ENCODE results near the gene PIP5K1C.
"Not testable (repeated sequence)": the region's sequence is repeated elsewhere in the genome, so short reads cannot be mapped to it uniquely, and the experiment has no call there.

PIP5K1C gene

DNA sequence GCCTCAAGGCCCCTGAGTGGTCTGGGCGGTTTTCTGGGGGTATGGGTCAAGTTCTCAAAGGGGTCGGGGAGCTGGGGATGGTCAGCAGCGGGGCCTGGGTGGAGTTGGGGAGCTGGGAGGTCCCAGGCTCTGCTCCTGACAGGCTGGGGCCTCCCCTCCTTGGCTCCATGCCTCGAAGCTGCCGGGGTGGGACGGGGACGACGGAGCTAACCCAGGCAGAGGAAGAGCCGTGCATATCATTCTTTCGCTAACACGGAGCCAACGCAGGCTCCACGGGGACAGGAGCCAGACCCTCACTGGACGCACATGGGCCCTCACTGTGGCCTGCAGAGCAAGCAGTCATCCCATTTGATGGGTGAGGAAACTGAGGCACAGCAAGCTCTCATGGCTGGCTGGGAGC, 47.8 kb downstream of the PIP5K1C start:
- Histone ChIP-seq H3K9me3 (ENCODE audit: control insufficient read depth, low read length) (no peaks in the 10 kb centered on the region), H3K36me3 (ENCODE audit: control insufficient read depth, insufficient read depth, low read length) (peaks cover 33% of the 10 kb centered on the region), H3K4me3 (ENCODE audit: insufficient read depth, low read depth, low read length, poor library complexity, severe bottlenecking) (no peak overlapping the region), H3K27ac (ENCODE audit: insufficient read depth, low read length, poor library complexity, severe bottlenecking) (no peak overlapping the region), H3K4me1 (ENCODE audit: control insufficient read depth, insufficient read depth, low read length, poor library complexity, severe bottlenecking) (no peaks in the 10 kb centered on the region), H3K27me3 (replicated peaks; ENCODE audit: control insufficient read depth, insufficient read depth, low read length, poor library complexity, severe bottlenecking) (no peaks in the 10 kb centered on the region)
- no peak for DNase-seq

DNA sequence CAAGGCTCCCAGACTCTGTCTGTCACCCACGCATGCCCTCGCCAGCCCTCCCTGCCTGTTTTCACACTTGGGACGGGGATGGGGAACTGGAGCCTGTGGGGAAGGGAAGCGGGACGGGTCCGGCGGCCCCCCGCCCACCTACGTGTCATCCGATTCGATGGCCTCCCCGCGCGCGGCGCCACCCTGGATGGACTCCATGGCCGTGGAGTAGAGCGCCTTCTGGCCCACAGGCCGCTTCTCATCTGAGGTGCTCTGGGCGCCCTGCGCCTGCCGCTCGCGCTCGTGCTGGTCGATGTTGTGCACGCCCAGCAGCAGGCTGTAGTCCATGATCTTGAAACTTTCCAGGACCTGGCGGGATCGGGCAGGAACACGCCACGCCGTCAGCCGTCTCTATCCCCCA, 48.6 kb downstream of the PIP5K1C start:
- no peaks in the 10 kb centered on the region for H3K4me1 ChIP-seq (ENCODE audit: control insufficient read depth, insufficient read depth, low read length, poor library complexity, severe bottlenecking)
- H3K27ac ChIP-seq (ENCODE audit: insufficient read depth, low read length, poor library complexity, severe bottlenecking), result no peak overlapping the region
- DNase-seq, result no peak
- peaks cover 27% of the 10 kb centered on the region for H3K36me3 ChIP-seq (ENCODE audit: control insufficient read depth, insufficient read depth, low read length)
- no peak overlapping the region for H3K4me3 ChIP-seq (ENCODE audit: insufficient read depth, low read depth, low read length, poor library complexity, severe bottlenecking)
- H3K27me3 ChIP-seq (replicated peaks; ENCODE audit: control insufficient read depth, insufficient read depth, low read length, poor library complexity, severe bottlenecking), result no peaks in the 10 kb centered on the region
- no peaks in the 10 kb centered on the region for H3K9me3 ChIP-seq (ENCODE audit: control insufficient read depth, low read length)

DNA sequence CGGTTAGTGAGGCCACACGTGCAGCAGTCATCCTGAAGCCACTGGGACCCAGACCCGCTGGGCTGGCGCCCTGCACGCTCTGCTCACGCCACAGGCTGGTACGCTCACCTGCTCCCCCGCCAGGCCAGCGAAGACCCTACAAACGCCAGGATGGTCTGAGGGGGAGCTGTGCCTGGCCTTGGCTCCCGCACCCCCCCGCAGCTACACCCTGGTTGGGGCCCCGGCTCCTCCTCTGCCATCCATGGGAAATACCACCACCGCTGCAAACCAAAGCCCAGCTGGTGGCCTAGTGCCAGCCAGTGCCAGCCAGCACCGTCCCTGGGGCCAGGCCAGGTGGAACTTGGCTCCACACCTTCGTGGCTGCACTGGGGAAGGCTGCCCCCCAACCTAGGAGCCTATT, 50.4 kb downstream of the PIP5K1C start:
- Histone ChIP-seq H3K9me3 (ENCODE audit: control insufficient read depth, low read length) (no peaks in the 10 kb centered on the region), H3K27me3 (replicated peaks; ENCODE audit: control insufficient read depth, insufficient read depth, low read length, poor library complexity, severe bottlenecking) (no peaks in the 10 kb centered on the region), H3K4me1 (ENCODE audit: control insufficient read depth, insufficient read depth, low read length, poor library complexity, severe bottlenecking) (no peaks in the 10 kb centered on the region), H3K36me3 (ENCODE audit: control insufficient read depth, insufficient read depth, low read length) (peaks cover 26% of the 10 kb centered on the region), H3K27ac (ENCODE audit: insufficient read depth, low read length, poor library complexity, severe bottlenecking) (no peak overlapping the region), H3K4me3 (ENCODE audit: insufficient read depth, low read depth, low read length, poor library complexity, severe bottlenecking) (no peak overlapping the region)
- no peak for DNase-seq

DNA sequence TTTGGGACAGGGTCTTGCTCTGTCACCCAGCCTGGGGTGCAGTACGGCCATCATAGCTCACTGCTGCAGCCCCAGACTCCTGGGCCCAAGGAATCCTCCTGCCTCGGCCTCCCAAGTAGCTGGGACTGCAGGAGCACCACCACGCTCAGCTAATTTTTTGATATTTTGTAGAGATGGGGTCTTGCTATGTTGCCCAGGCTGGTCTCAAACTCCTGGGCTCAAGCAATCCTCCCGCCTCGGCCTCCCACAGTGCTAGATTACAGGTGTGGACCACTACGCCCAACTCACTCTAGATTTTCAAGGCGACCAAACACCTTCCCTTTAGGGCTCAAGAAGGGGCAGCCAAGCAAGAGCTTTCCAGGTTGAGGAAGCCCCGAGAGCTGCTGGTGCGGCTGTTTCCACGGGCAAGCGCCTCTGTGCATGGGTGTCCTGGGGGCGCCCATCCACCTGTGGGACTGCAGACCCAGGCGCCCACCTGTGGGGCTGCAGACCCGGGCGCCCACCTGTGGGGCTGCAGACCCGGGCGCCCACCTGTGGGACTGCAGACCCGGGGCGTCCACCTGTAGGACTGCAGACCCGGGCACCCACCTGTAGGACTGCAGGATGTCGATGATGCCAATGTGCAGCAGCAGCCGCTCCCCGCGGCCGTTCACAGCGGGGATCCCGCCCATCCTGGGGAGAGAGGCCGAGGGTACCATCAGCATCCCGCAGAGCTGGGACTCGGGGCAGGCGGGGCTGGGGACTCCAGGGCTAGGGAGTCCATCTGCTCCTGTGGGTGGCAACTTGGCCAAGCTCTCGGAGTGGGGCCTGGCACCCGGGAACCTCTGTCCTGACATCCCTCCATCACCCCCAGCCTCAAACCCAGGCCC, 52.0 kb downstream of the PIP5K1C start:
- no peaks in the 10 kb centered on the region for H3K4me1 ChIP-seq (ENCODE audit: control insufficient read depth, insufficient read depth, low read length, poor library complexity, severe bottlenecking)
- peaks cover 25% of the 10 kb centered on the region for H3K36me3 ChIP-seq (ENCODE audit: control insufficient read depth, insufficient read depth, low read length)
- no peak overlapping the region for H3K27ac ChIP-seq (ENCODE audit: insufficient read depth, low read length, poor library complexity, severe bottlenecking)
- DNase-seq, result no peak
- no peaks in the 10 kb centered on the region for H3K27me3 ChIP-seq (replicated peaks; ENCODE audit: control insufficient read depth, insufficient read depth, low read length, poor library complexity, severe bottlenecking)
- H3K4me3 ChIP-seq (ENCODE audit: insufficient read depth, low read depth, low read length, poor library complexity, severe bottlenecking), result no peak overlapping the region
- H3K9me3 ChIP-seq (ENCODE audit: control insufficient read depth, low read length), result no peaks in the 10 kb centered on the region

DNA sequence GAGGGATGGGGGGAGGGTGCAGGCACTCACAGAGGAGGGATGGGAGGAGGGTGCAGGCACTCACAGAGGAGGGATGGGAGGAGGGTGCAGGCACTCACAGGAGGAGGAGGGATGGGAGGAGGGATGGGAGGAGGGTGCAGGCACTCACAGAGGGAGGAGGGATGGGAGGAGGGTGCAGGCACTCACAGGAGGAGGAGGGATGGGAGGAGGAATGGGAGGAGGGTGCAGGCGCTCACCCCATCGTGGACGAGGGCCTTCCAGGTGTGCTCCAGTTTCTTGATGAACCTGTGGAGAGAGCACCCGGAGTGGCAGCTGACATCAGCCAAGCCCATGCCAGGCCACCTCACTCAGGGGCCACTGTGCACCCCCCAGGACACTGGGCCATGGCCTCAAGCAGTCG, 53.2 kb downstream of the PIP5K1C start:
- not testable (repeated sequence) for H3K4me1 ChIP-seq (ENCODE audit: control insufficient read depth, insufficient read depth, low read length, poor library complexity, severe bottlenecking); H3K27ac ChIP-seq (ENCODE audit: insufficient read depth, low read length, poor library complexity, severe bottlenecking); DNase-seq; H3K9me3 ChIP-seq (ENCODE audit: control insufficient read depth, low read length); H3K27me3 ChIP-seq (replicated peaks; ENCODE audit: control insufficient read depth, insufficient read depth, low read length, poor library complexity, severe bottlenecking); H3K4me3 ChIP-seq (ENCODE audit: insufficient read depth, low read depth, low read length, poor library complexity, severe bottlenecking)
- peaks cover 15% of the 10 kb centered on the region for H3K36me3 ChIP-seq (ENCODE audit: control insufficient read depth, insufficient read depth, low read length)

DNA sequence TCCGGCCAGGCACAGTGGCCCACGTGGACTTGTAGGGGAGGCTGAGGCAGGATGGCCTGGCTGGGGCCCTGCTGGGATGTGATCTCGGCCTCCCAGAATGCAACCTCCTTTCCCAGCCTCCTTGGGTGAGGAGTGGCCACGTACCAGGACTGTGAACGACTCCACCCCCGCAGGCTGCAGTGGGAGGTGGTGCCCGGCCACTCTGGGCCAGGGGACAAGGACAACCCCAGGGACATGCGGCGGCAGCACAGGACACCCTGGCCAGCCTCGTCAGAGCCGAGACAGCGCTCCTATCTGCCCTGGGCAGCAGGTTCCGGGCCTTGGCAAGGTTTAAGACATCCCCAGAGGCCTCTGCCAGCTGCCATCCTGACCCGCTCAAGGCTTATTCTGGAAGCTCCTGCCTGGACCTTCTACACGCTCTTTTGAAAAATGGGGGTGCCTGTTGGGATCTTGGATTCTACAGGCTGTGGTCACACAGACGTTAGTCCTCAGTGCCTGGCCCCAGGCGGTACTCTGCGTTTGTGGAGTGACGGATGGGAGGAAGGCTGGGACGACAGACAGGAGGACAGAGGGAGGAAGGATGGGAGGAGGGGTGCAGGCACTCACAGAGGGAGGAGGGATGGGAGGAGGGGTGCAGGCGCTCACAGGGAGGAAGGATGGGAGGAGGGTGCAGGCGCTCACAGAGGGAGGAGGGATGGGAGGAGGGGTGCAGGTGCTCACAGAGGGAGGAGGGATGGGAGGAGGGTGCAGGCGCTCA, 53.8 kb downstream of the PIP5K1C start:
- Histone ChIP-seq H3K4me3 (ENCODE audit: insufficient read depth, low read depth, low read length, poor library complexity, severe bottlenecking) (no peak overlapping the region), H3K27ac (ENCODE audit: insufficient read depth, low read length, poor library complexity, severe bottlenecking) (no peak overlapping the region), H3K36me3 (ENCODE audit: control insufficient read depth, insufficient read depth, low read length) (peaks cover 9% of the 10 kb centered on the region), H3K4me1 (ENCODE audit: control insufficient read depth, insufficient read depth, low read length, poor library complexity, severe bottlenecking) (no peaks in the 10 kb centered on the region), H3K27me3 (replicated peaks; ENCODE audit: control insufficient read depth, insufficient read depth, low read length, poor library complexity, severe bottlenecking) (no peaks in the 10 kb centered on the region), H3K9me3 (ENCODE audit: control insufficient read depth, low read length) (no peaks in the 10 kb centered on the region)
- DNase-seq, result no peak

DNA sequence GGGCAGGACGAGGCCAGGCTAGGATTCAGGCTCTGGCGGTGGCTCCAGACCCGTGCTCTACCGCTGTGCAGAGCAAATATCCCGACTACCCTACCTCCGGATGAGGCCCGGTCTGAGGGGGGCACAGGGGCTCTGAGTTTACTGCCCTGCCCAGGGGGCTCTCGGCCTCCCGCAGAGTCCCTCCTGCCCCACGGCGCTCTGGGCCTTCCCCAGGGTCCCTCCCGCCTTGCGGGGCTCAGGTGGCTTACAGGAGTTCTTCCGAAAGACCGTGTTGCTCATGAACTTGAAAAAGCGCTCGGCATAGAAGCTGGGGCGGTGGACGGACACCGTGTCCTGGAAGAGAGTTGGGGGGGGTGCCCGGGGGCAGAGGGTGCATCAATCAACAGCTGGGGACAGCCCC, 54.5 kb downstream of the PIP5K1C start:
- H3K36me3 ChIP-seq (ENCODE audit: control insufficient read depth, insufficient read depth, low read length), result peaks cover 7% of the 10 kb centered on the region
- H3K4me3 ChIP-seq (ENCODE audit: insufficient read depth, low read depth, low read length, poor library complexity, severe bottlenecking), result no peak overlapping the region
- no peak overlapping the region for H3K27ac ChIP-seq (ENCODE audit: insufficient read depth, low read length, poor library complexity, severe bottlenecking)
- no peaks in the 10 kb centered on the region for H3K27me3 ChIP-seq (replicated peaks; ENCODE audit: control insufficient read depth, insufficient read depth, low read length, poor library complexity, severe bottlenecking)
- H3K9me3 ChIP-seq (ENCODE audit: control insufficient read depth, low read length), result no peaks in the 10 kb centered on the region
- no peak for DNase-seq
- no peaks in the 10 kb centered on the region for H3K4me1 ChIP-seq (ENCODE audit: control insufficient read depth, insufficient read depth, low read length, poor library complexity, severe bottlenecking)

DNA sequence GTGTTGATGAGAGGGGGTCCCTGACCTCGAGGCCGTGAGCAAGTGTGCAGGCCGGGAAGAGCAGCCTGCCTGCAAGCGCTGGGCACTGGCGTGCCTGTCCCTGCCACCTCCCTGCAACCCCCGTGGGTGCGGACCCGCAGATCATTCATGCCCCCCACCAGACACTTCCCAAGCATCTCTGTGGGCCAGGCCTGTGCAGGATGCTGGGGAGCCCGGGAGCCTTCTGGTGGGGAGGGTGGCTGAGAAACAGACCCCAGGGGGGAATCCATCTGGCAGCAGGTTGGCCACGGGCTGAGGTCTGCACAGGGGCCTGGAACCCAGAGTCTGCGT, 55.2 kb downstream of the PIP5K1C start:
- Histone ChIP-seq H3K27me3 (replicated peaks; ENCODE audit: control insufficient read depth, insufficient read depth, low read length, poor library complexity, severe bottlenecking) (no peaks in the 10 kb centered on the region), H3K9me3 (ENCODE audit: control insufficient read depth, low read length) (no peaks in the 10 kb centered on the region), H3K36me3 (ENCODE audit: control insufficient read depth, insufficient read depth, low read length) (peaks cover 7% of the 10 kb centered on the region), H3K4me3 (ENCODE audit: insufficient read depth, low read depth, low read length, poor library complexity, severe bottlenecking) (no peak overlapping the region), H3K27ac (ENCODE audit: insufficient read depth, low read length, poor library complexity, severe bottlenecking) (no peak overlapping the region), H3K4me1 (ENCODE audit: control insufficient read depth, insufficient read depth, low read length, poor library complexity, severe bottlenecking) (no peaks in the 10 kb centered on the region)
- DNase-seq, result no peak

DNA sequence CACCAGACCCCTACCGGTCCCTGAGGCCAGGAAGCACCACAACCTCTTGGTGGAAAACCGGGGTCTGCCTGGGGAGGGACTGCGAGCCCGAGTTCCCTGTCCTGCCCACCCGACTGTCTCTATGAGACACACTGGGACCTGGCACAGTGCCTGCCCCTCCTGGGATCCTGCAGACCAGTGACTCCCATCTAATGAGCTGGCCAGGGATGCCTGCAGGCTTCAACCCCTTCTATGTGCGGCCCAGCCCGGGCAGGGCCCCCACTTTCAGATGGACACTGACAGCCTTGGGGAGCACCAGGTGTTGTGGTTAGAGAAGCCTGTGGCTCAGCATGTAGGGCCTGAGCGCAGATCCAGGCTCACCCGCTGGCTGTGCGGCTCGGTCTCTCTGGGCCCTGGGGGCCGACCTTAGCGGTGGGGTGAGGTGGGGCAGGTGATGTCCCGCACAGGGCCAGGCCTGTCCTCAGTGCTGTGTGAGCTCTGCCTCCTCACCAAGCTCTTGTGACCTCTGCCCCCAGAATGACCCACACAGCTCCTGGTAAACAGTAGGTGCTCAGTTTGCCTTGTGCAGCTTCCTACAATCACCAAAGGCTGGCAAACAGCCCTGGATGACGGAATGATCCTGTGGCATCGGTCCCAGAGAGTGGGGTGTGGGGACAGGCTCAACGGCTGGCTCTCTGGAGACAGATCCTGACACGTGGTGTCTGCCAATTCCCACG, 55.8 kb downstream of the PIP5K1C start:
- Histone ChIP-seq H3K27ac (ENCODE audit: insufficient read depth, low read length, poor library complexity, severe bottlenecking) (no peak overlapping the region), H3K36me3 (ENCODE audit: control insufficient read depth, insufficient read depth, low read length) (peaks cover 7% of the 10 kb centered on the region), H3K4me1 (ENCODE audit: control insufficient read depth, insufficient read depth, low read length, poor library complexity, severe bottlenecking) (no peaks in the 10 kb centered on the region), H3K27me3 (replicated peaks; ENCODE audit: control insufficient read depth, insufficient read depth, low read length, poor library complexity, severe bottlenecking) (no peaks in the 10 kb centered on the region), H3K9me3 (ENCODE audit: control insufficient read depth, low read length) (no peaks in the 10 kb centered on the region), H3K4me3 (ENCODE audit: insufficient read depth, low read depth, low read length, poor library complexity, severe bottlenecking) (no peak overlapping the region)
- no peak for DNase-seq
